GM23338 (cell line): ENCODE data around the gene CNNM2. TPM values are rescaled to one million over a fixed set of nuclear protein-coding genes. Genes with fewer than 3 reads are reported as not detected.

ENCODE experiments used
- ATAC-seq: fragments of 200-7000 bp; cut with Tn5 transposase; 3 replicates; pipeline ENCODE4 v1.9.1; 2020
- DNase-seq: peaks from one replicate; pipeline ENCODE4 v3.0.0-alpha.2; 2015; ENCODE audit warnings: low spot score
- H2AFZ ChIP-seq: fragments of 200-600 bp; sonication (generic); 2 replicates; pipeline ENCODE4 v1.8.0; 2016; ENCODE audit warnings: antibody characterized with exemption, mild to moderate bottlenecking, moderate library complexity
- H3F3A ChIP-seq: fragments of 200-600 bp; sonication (generic); replicated peaks from 2 replicates; pipeline ENCODE4 v1.8.0; 2017; ENCODE audit warnings: antibody characterized with exemption, mixed run types, low read depth
- H3K27ac ChIP-seq: fragments of 200-600 bp; sonication (generic); 2 replicates; pipeline ENCODE4 v1.6.1; 2016; ENCODE audit warnings: low read depth
- H3K27me3 ChIP-seq: fragments of 200-600 bp; sonication (generic); 2 replicates; pipeline ENCODE4 v1.8.0; 2016; ENCODE audit warnings: mild to moderate bottlenecking, mixed run types, moderate library complexity; ENCODE audit not compliant: insufficient read depth
- H3K36me3 ChIP-seq: fragments of 200-600 bp; sonication (generic); 2 replicates; pipeline ENCODE4 v1.8.0; 2016; ENCODE audit warnings: mild to moderate bottlenecking; ENCODE audit not compliant: insufficient read depth
- H3K4me1 ChIP-seq: fragments of 200-600 bp; sonication (generic); 2 replicates; pipeline ENCODE4 v1.8.0; 2016; ENCODE audit warnings: mild to moderate bottlenecking, moderate library complexity; ENCODE audit not compliant: insufficient read depth
- H3K4me2 ChIP-seq: fragments of 200-600 bp; sonication (generic); 2 replicates; pipeline ENCODE4 v1.7.1; 2017; ENCODE audit warnings: mixed run types
- H3K4me3 ChIP-seq: fragments of 200-600 bp; sonication (generic); 2 replicates; pipeline ENCODE4 v1.6.1; 2016; ENCODE audit warnings: mixed run types
- H3K79me2 ChIP-seq: fragments of 200-600 bp; sonication (generic); replicated peaks from 2 replicates; pipeline ENCODE4 v1.8.0; 2017; ENCODE audit warnings: mild to moderate bottlenecking; ENCODE audit not compliant: insufficient read depth
- H3K9me2 ChIP-seq: fragments of 200-600 bp; sonication (generic); 2 replicates; pipeline ENCODE4 v1.8.0; 2017; ENCODE audit not compliant: insufficient read depth
- H4K20me1 ChIP-seq: fragments of 200-600 bp; sonication (generic); replicated peaks from 2 replicates; pipeline ENCODE4 v1.8.0; 2017; ENCODE audit warnings: mild to moderate bottlenecking; ENCODE audit not compliant: insufficient read depth
- H3K27ac Mint-ChIP-seq: 2 replicates; pipeline ENCODE4 v1.8.0; 2020; ENCODE audit warnings: inconsistent platforms, mild to moderate bottlenecking, moderate library complexity, mixed read lengths
- H3K27me3 Mint-ChIP-seq: 3 replicates; pipeline ENCODE4 v1.8.0; 2022; ENCODE audit warnings: low read depth, mild to moderate bottlenecking, moderate library complexity, mixed read lengths, inconsistent platforms; ENCODE audit not compliant: insufficient read depth, poor library complexity
- H3K36me3 Mint-ChIP-seq: 3 replicates; pipeline ENCODE4 v1.8.0; 2021; ENCODE audit warnings: low read depth, mild to moderate bottlenecking, inconsistent platforms, moderate library complexity, mixed read lengths
- H3K4me1 Mint-ChIP-seq: 3 replicates; pipeline ENCODE4 v1.8.0; 2020; ENCODE audit warnings: mild to moderate bottlenecking, inconsistent platforms, mixed read lengths
- H3K4me3 Mint-ChIP-seq: 3 replicates; pipeline ENCODE4 v1.8.0; 2021; ENCODE audit warnings: moderate library complexity, mild to moderate bottlenecking, inconsistent platforms, mixed read lengths
- H3K9me3 Mint-ChIP-seq: 3 replicates; pipeline ENCODE4 v1.8.0; 2020; ENCODE audit warnings: moderate library complexity, mild to moderate bottlenecking, inconsistent platforms, mixed read lengths
- CREB1 ChIP-seq: fragments of 250-450 bp; sonication (Bioruptor Pico); IDR thresholded peaks from 2 replicates; pipeline ENCODE4 v1.5.0; 2020; ENCODE audit warnings: low read depth, mild to moderate bottlenecking, moderate library complexity
- EZH2 ChIP-seq: fragments of 200-600 bp; sonication (generic); IDR thresholded peaks from one replicate; pipeline ENCODE4 v1.8.0; 2017; ENCODE audit warnings: antibody characterized with exemption, mild to moderate bottlenecking, low read depth; ENCODE audit not compliant: unreplicated experiment
- EZH2phosphoT487 ChIP-seq: fragments of 200-600 bp; sonication (generic); IDR thresholded peaks from one replicate; pipeline ENCODE4 v1.8.1; 2018; ENCODE audit warnings: antibody characterized with exemption; ENCODE audit not compliant: unreplicated experiment
- JUNB ChIP-seq: IDR thresholded peaks from one replicate; pipeline ENCODE4 v1.6.1; 2016; ENCODE audit warnings: antibody characterized with exemption; ENCODE audit not compliant: unreplicated experiment
- NANOG ChIP-seq: IDR thresholded peaks from 2 replicates; pipeline ENCODE4 v1.6.1; 2016; ENCODE audit warnings: antibody characterized with exemption, borderline replicate concordance
- POLR2AphosphoS5 ChIP-seq: IDR thresholded peaks from 2 replicates; pipeline ENCODE4 v1.6.1; 2016; ENCODE audit warnings: antibody characterized with exemption, low read depth
- REST ChIP-seq: IDR thresholded peaks from one replicate; pipeline ENCODE4 v1.6.1; 2018; ENCODE audit warnings: antibody characterized with exemption; ENCODE audit not compliant: unreplicated experiment
- STAT1 ChIP-seq: IDR thresholded peaks from one replicate; pipeline ENCODE4 v1.6.1; 2016; ENCODE audit warnings: antibody characterized with exemption; ENCODE audit not compliant: unreplicated experiment
- ZNF114 ChIP-seq: fragments of 250-450 bp; sonication (Bioruptor Pico); IDR thresholded peaks from 2 replicates; pipeline ENCODE4 v1.5.0; 2020; ENCODE audit warnings: mild to moderate bottlenecking, moderate library complexity
- ZNF331 ChIP-seq: fragments of 250-450 bp; sonication (Bioruptor Pico); IDR thresholded peaks from 2 replicates; pipeline ENCODE4 v1.5.0; 2020; ENCODE audit warnings: low read depth, mild to moderate bottlenecking, moderate library complexity
- polyA plus RNA-seq: library from polyadenylated mRNA; unstranded; fragments of >200 nt; fragmentation: Nextera tagmentation; extraction: Ambion mirVana; gene quantifications from 2 replicates; pipeline ENCODE4 v1.2.1, GENCODE V29; 2016
- total RNA-seq: library from RNA; depleted of rRNA; stranded (reverse); fragments of >200 nt; shearing (Covaris generic); gene quantifications from 2 replicates; pipeline ENCODE4 v1.2.3, GENCODE V29; 2014
- TF ChIP-seq, protein P1 (sequence below), 2 experiments: fragments of 200-600 bp in 1 of 2; sonication (generic) in 1 of 2; conservative IDR thresholded peaks; 2 replicates each; pipeline versions ENCODE4 v1.5.1 to v1.6.1; 2016 to 2017; ENCODE audit warnings: antibody characterized with exemption in 2 of 2, low read depth in 2 of 2, mild to moderate bottlenecking in 2 of 2, moderate library complexity in 1 of 2
- TF ChIP-seq, protein P2 (sequence below): IDR thresholded peaks from 2 replicates; pipeline ENCODE4 v1.6.1; 2016; ENCODE audit warnings: antibody characterized with exemption

Gene CNNM2
- total and polyA plus RNA-seq, 2 experiments from 2014 or later, result 4.5 to 31.3 TPM

- no peak overlapping the region for H3K4me2 ChIP-seq
- H4K20me1 ChIP-seq, result no peaks in the 10 kb centered on the region
- no peaks in the 10 kb centered on the region for H3K27me3 Mint-ChIP-seq
- DNase-seq, result no peak
- H3K27ac ChIP-seq, result no peak overlapping the region; the same call in 1 of the 2 replicates
- no peak overlapping the region for H3K4me3 ChIP-seq
- H2AFZ ChIP-seq, result no peak overlapping the region
- no peaks in the 10 kb centered on the region for H3K9me3 Mint-ChIP-seq
- no peak for ATAC-seq
- H3F3A ChIP-seq, result peaks cover 3% of the 10 kb centered on the region; the same call in 1 of the 2 replicates
- H3K36me3 Mint-ChIP-seq, result peaks cover 7% of the 10 kb centered on the region; the same call in 2 of the 3 replicates
- H3K27ac Mint-ChIP-seq, result no peak overlapping the region
- H3K4me1 Mint-ChIP-seq, result no peaks in the 10 kb centered on the region
- H3K9me2 ChIP-seq, result no peaks in the 10 kb centered on the region
- H3K79me2 ChIP-seq, result no peaks in the 10 kb centered on the region
- no peak overlapping the region for H3K4me3 Mint-ChIP-seq
- TF ChIP-seq CREB1 (CRISPR knock-in tag), result no peak
- no peak for TF ChIP-seq STAT1
- no peak for TF ChIP-seq EZH2phosphoT487
- TF ChIP-seq ZNF331 (CRISPR knock-in tag), result no peak
- TF ChIP-seq POLR2AphosphoS5, result no peak
- TF ChIP-seq ZNF114 (CRISPR knock-in tag), result no peak
- TF ChIP-seq JUNB, result no peak
- TF ChIP-seq, protein P1, sequence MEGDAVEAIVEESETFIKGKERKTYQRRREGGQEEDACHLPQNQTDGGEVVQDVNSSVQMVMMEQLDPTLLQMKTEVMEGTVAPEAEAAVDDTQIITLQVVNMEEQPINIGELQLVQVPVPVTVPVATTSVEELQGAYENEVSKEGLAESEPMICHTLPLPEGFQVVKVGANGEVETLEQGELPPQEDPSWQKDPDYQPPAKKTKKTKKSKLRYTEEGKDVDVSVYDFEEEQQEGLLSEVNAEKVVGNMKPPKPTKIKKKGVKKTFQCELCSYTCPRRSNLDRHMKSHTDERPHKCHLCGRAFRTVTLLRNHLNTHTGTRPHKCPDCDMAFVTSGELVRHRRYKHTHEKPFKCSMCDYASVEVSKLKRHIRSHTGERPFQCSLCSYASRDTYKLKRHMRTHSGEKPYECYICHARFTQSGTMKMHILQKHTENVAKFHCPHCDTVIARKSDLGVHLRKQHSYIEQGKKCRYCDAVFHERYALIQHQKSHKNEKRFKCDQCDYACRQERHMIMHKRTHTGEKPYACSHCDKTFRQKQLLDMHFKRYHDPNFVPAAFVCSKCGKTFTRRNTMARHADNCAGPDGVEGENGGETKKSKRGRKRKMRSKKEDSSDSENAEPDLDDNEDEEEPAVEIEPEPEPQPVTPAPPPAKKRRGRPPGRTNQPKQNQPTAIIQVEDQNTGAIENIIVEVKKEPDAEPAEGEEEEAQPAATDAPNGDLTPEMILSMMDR (conservative IDR thresholded peaks at IDR 0.05; ENCODE audit: low read depth in 2 of 2), result no peak
- no peak for TF ChIP-seq NANOG
- TF ChIP-seq EZH2, result no peak
- no peak for TF ChIP-seq REST
- H3K4me1 ChIP-seq, result no peaks in the 10 kb centered on the region
- H3K36me3 ChIP-seq, result peaks cover 8% of the 10 kb centered on the region
- no peaks in the 10 kb centered on the region for H3K27me3 ChIP-seq
Observed at GRCh38 chr10:103083977-103084320, 165.9 kb downstream of the CNNM2 start.

DNA sequence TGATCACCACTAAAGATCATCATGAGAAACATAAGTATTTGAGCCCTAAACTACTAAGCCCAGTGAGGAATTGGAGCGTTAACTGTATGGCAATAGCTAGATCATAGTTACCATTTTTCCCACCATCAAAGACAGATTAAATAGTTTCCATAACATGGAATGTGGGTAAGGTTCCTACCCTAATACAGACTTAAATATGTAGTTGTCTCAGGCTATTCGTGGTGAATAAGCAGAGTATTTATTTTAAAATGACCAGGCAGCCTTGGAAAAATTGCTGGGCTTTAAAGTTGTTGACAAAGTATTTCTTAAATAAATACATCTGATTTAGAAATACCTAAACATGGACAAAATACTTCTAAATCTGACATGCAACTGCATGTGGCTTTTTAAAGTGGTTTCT lies 168.2 kb downstream of the CNNM2 start:
- Mint-ChIP-seq H3K4me1 (no peaks in the 10 kb centered on the region), H3K4me3 (no peak overlapping the region), H3K27me3 (no peaks in the 10 kb centered on the region), H3K9me3 (no peaks in the 10 kb centered on the region), H3K36me3 (peaks cover 29% of the 10 kb centered on the region), H3K27ac (no peak overlapping the region)
- DNase-seq, result no peak
- H3K4me1 ChIP-seq, result no peaks in the 10 kb centered on the region
- no peak overlapping the region for H2AFZ ChIP-seq
- H3K27me3 ChIP-seq, result no peaks in the 10 kb centered on the region
- H3K4me3 ChIP-seq, result no peak overlapping the region
- no peaks in the 10 kb centered on the region for H3K9me2 ChIP-seq
- peaks cover 31% of the 10 kb centered on the region for H3K36me3 ChIP-seq
- peaks cover 7% of the 10 kb centered on the region for H3F3A ChIP-seq
- H3K4me2 ChIP-seq, result no peak overlapping the region
- no peak overlapping the region for H3K27ac ChIP-seq
- 0 out of 2 replicates have a peak, but pooled peaks cover 3% of the 10 kb centered on the region for H4K20me1 ChIP-seq
- ATAC-seq, result no peak
- H3K79me2 ChIP-seq, result no peaks in the 10 kb centered on the region
- TF ChIP-seq, protein P2, sequence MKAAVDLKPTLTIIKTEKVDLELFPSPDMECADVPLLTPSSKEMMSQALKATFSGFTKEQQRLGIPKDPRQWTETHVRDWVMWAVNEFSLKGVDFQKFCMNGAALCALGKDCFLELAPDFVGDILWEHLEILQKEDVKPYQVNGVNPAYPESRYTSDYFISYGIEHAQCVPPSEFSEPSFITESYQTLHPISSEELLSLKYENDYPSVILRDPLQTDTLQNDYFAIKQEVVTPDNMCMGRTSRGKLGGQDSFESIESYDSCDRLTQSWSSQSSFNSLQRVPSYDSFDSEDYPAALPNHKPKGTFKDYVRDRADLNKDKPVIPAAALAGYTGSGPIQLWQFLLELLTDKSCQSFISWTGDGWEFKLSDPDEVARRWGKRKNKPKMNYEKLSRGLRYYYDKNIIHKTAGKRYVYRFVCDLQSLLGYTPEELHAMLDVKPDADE, result no peak
